ENCODE measurements around the gene TBXT. TPM values are rescaled to one million over a fixed set of nuclear protein-coding genes. Genes with fewer than 3 reads are reported as not detected.

The TBXT gene
- total RNA-seq, 1 donor from 2014 or later = not detected

DNA sequence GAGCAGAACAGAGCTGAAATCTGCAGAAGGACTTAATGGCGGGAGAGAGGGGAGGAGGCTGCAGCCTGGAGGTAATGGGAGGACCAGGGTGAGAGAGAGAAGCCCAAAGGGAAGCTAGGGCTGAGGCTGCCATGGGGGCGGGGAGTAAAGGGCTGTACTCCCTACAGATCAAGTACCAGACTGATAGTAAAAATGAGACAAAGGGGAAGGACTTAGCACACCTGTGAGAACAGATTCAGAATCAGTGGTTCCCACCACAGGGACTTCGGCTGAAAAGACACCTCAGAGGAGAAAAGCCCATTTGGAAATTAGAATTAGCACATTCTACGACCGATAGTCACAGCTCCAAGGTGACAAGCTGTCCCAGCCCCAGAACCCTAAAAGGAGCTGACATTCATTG lies 6.4 kb upstream of the TBXT start:
- DNase-seq (ENCODE audit: low read depth) (no peak), FAIRE-seq (no peak)
- peaks cover 6% of the 10 kb centered on the region for H3K27me3 ChIP-seq (ENCODE audit: control insufficient read depth, insufficient read depth, low read length)

DNA sequence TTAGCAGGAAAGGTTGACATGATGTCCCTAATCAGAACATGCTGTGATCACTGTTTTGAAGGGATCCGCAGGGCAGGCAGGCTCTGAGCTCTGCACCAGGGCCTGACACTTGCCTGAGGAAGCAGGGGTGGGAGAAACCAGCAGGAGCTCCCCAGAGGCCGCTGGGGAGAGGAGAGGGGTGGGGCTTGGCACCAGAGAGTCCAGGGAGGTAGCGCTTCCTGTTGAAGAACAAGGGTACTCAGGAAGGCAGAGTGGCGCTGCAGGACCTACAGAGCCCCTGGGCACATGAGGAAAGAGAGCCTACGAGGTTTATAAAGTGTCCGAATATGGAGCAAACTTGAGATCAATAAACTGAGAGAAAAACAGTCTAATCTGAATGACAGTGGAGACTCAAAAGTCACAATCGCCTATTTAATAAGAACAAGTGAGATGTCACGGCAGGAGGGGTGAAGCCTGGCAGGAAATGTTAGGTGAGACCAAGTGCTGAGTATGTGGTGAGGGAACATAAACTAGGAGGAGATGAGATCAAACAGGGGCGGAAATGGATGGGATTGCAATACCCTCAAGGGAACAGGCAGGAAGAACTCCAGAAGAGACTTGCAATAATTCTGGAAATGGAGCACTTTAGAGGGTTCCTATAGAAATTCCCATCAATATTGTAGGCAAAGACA lies 5.8 kb upstream of the TBXT start:
- H3K27me3 ChIP-seq (ENCODE audit: control insufficient read depth, insufficient read depth, low read length) = peaks cover 12% of the 10 kb centered on the region
- TF ChIP-seq, protein P1, sequence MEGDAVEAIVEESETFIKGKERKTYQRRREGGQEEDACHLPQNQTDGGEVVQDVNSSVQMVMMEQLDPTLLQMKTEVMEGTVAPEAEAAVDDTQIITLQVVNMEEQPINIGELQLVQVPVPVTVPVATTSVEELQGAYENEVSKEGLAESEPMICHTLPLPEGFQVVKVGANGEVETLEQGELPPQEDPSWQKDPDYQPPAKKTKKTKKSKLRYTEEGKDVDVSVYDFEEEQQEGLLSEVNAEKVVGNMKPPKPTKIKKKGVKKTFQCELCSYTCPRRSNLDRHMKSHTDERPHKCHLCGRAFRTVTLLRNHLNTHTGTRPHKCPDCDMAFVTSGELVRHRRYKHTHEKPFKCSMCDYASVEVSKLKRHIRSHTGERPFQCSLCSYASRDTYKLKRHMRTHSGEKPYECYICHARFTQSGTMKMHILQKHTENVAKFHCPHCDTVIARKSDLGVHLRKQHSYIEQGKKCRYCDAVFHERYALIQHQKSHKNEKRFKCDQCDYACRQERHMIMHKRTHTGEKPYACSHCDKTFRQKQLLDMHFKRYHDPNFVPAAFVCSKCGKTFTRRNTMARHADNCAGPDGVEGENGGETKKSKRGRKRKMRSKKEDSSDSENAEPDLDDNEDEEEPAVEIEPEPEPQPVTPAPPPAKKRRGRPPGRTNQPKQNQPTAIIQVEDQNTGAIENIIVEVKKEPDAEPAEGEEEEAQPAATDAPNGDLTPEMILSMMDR (IDR thresholded peaks at IDR 0.05; ENCODE audit: insufficient read depth, low read length, severe bottlenecking) = no peak
- H3K4me3 ChIP-seq (ENCODE audit: low read depth, low read length) = no peak overlapping the region
- no peaks in the 10 kb centered on the region for H3K36me3 ChIP-seq (ENCODE audit: control insufficient read depth, insufficient read depth, low read length)
- DNase-seq (ENCODE audit: low read depth) = no peak
- no peak for FAIRE-seq

More for the DNA sequence above, 6.4 kb upstream of the TBXT start:
- Histone ChIP-seq H3K36me3 (ENCODE audit: control insufficient read depth, insufficient read depth, low read length) (no peaks in the 10 kb centered on the region), H3K4me3 (ENCODE audit: low read depth, low read length) (no peak overlapping the region)
- TF ChIP-seq, protein P1 (IDR thresholded peaks at IDR 0.05; ENCODE audit: insufficient read depth, low read length, severe bottlenecking) = no peak

GRCh38 chr6:166172546-166172945 lies 4.9 kb upstream of the TBXT start:
- FAIRE-seq = no peak
- TF ChIP-seq, protein P1 (IDR thresholded peaks at IDR 0.05; ENCODE audit: insufficient read depth, low read length, severe bottlenecking) = no peak
- H3K4me3 ChIP-seq (ENCODE audit: low read depth, low read length) = no peak overlapping the region
- H3K27me3 ChIP-seq (ENCODE audit: control insufficient read depth, insufficient read depth, low read length) = peaks cover 12% of the 10 kb centered on the region
- H3K36me3 ChIP-seq (ENCODE audit: control insufficient read depth, insufficient read depth, low read length) = no peaks in the 10 kb centered on the region
- no peak for DNase-seq (ENCODE audit: low read depth)

GRCh38 chr6:166169549-166170421 lies 2.1 kb upstream of the TBXT start:
- Histone ChIP-seq H3K27me3 (ENCODE audit: control insufficient read depth, insufficient read depth, low read length) (peaks cover 33% of the 10 kb centered on the region), H3K4me3 (ENCODE audit: low read depth, low read length) (no peak overlapping the region), H3K36me3 (ENCODE audit: control insufficient read depth, insufficient read depth, low read length) (no peaks in the 10 kb centered on the region)
- no peak for DNase-seq (ENCODE audit: low read depth)
- TF ChIP-seq, protein P1 (IDR thresholded peaks at IDR 0.05; ENCODE audit: insufficient read depth, low read length, severe bottlenecking) = no peak
- no peak for FAIRE-seq

- FAIRE-seq (no peak), DNase-seq (ENCODE audit: low read depth) (no peak)
- peaks cover 33% of the 10 kb centered on the region for H3K27me3 ChIP-seq (ENCODE audit: control insufficient read depth, insufficient read depth, low read length)
- H3K36me3 ChIP-seq (ENCODE audit: control insufficient read depth, insufficient read depth, low read length) = no peaks in the 10 kb centered on the region
- TF ChIP-seq, protein P1 (IDR thresholded peaks at IDR 0.05; ENCODE audit: insufficient read depth, low read length, severe bottlenecking) = no peak
- no peak overlapping the region for H3K4me3 ChIP-seq (ENCODE audit: low read depth, low read length)
Measured at GRCh38 chr6:166168616-166169548, 1.2 kb upstream of the TBXT start.

All from bronchial epithelial cell (primary cell).